Loucy (cell line): ENCODE data around the gene CELF4.

Source experiments
- H2AFZ ChIP-seq: fragments of 200-600 bp; sonication (generic); 2 replicates; pipeline ENCODE4 v1.6.0; 2016; ENCODE audit warnings: antibody characterized with exemption, mild to moderate bottlenecking, low read length, moderate library complexity
- H3F3A ChIP-seq: fragments of 200-600 bp; 2 replicates; pipeline ENCODE4 v1.6.0; 2016; ENCODE audit warnings: antibody characterized with exemption, low read depth, mild to moderate bottlenecking
- H3K27me3 ChIP-seq: fragments of 200-600 bp; sonication (generic); 2 replicates; pipeline ENCODE4 v1.6.1; 2014; ENCODE audit warnings: low read length, mild to moderate bottlenecking; ENCODE audit not compliant: insufficient read depth, poor library complexity, severe bottlenecking
- H3K36me3 ChIP-seq: fragments of 200-600 bp; sonication (generic); 2 replicates; pipeline ENCODE4 v1.6.1; 2016; ENCODE audit warnings: low read length; ENCODE audit not compliant: insufficient read depth
- H3K4me1 ChIP-seq: fragments of 200-600 bp; sonication (generic); 2 replicates; pipeline ENCODE4 v1.5.1; 2014; ENCODE audit warnings: low read length, mild to moderate bottlenecking; ENCODE audit not compliant: insufficient read depth, poor library complexity, severe bottlenecking
- H3K4me2 ChIP-seq: fragments of 200-600 bp; sonication (generic); 2 replicates; pipeline ENCODE4 v1.6.0; 2014; ENCODE audit warnings: antibody characterized with exemption, low read length, low read depth, mild to moderate bottlenecking; ENCODE audit not compliant: poor library complexity, severe bottlenecking
- H3K4me3 ChIP-seq: fragments of 200-600 bp; sonication (generic); 2 replicates; pipeline ENCODE4 v1.5.1; 2014; ENCODE audit warnings: low read length, mild to moderate bottlenecking, mixed read lengths; ENCODE audit not compliant: poor library complexity, severe bottlenecking
- H3K79me2 ChIP-seq: fragments of 200-600 bp; sonication (generic); 2 replicates; pipeline ENCODE4 v1.6.1; 2014; ENCODE audit warnings: low read length; ENCODE audit not compliant: insufficient read depth
- H3K9ac ChIP-seq: fragments of 200-600 bp; sonication (generic); 2 replicates; pipeline ENCODE4 v1.6.0; 2014; ENCODE audit warnings: mild to moderate bottlenecking, low read depth, low read length, moderate library complexity; ENCODE audit not compliant: poor library complexity, severe bottlenecking
- H3K9me2 ChIP-seq: fragments of 200-600 bp; sonication (generic); replicated peaks from 2 replicates; pipeline ENCODE4 v1.6.1; 2016; ENCODE audit warnings: low read depth, low read length, mixed read lengths
- H3K9me3 ChIP-seq: fragments of 200-600 bp; sonication (generic); 2 replicates; pipeline ENCODE4 v1.6.1; 2014; ENCODE audit warnings: mild to moderate bottlenecking, antibody characterized with exemption, low read length, low read depth; ENCODE audit not compliant: insufficient read depth
- H4K20me1 ChIP-seq: fragments of 200-600 bp; sonication (generic); 2 replicates; pipeline ENCODE4 v1.6.0; 2014; ENCODE audit warnings: antibody characterized with exemption, low read length, mild to moderate bottlenecking; ENCODE audit not compliant: insufficient read depth, poor library complexity, severe bottlenecking
- CTCF ChIP-seq: fragments of 200-600 bp; sonication (generic); conservative IDR thresholded peaks from 2 replicates; pipeline ENCODE4 v1.5.1; 2014; ENCODE audit warnings: mild to moderate bottlenecking, antibody characterized with exemption, low read length
- EZH2phosphoT487 ChIP-seq: fragments of 200-600 bp; IDR thresholded peaks from 2 replicates; pipeline ENCODE4 v1.6.1; 2018; ENCODE audit warnings: antibody characterized with exemption, mild to moderate bottlenecking, moderate library complexity, borderline replicate concordance

CELF4 gene

GRCh38 chr18:37207343-37207742 is 358.3 kb downstream of the CELF4 start:
- no peak overlapping the region for H3K4me3 ChIP-seq
- H3K4me2 ChIP-seq = no peak overlapping the region
- H3K79me2 ChIP-seq = no peaks in the 10 kb centered on the region
- no peaks in the 10 kb centered on the region for H3K9me2 ChIP-seq
- H2AFZ ChIP-seq = no peak overlapping the region
- no peaks in the 10 kb centered on the region for H3K27me3 ChIP-seq
- no peaks in the 10 kb centered on the region for H3K4me1 ChIP-seq
- no peak for TF ChIP-seq EZH2phosphoT487
- TF ChIP-seq CTCF = no peak
- no peaks in the 10 kb centered on the region for H3F3A ChIP-seq
- no peaks in the 10 kb centered on the region for H3K36me3 ChIP-seq
- no peaks in the 10 kb centered on the region for H4K20me1 ChIP-seq
- no peak overlapping the region for H3K9ac ChIP-seq
- H3K9me3 ChIP-seq = no peaks in the 10 kb centered on the region

- no peaks in the 10 kb centered on the region for H4K20me1 ChIP-seq
- H3K36me3 ChIP-seq = no peaks in the 10 kb centered on the region
- TF ChIP-seq CTCF = no peak
- TF ChIP-seq EZH2phosphoT487 = no peak
- H3K27me3 ChIP-seq = no peaks in the 10 kb centered on the region
- no peak overlapping the region for H3K9ac ChIP-seq
- no peak overlapping the region for H3K4me2 ChIP-seq
- no peaks in the 10 kb centered on the region for H3F3A ChIP-seq
- H3K9me3 ChIP-seq = no peaks in the 10 kb centered on the region
- no peak overlapping the region for H3K4me3 ChIP-seq
- H3K79me2 ChIP-seq = no peaks in the 10 kb centered on the region
- H3K4me1 ChIP-seq = no peaks in the 10 kb centered on the region
- H2AFZ ChIP-seq = no peak overlapping the region
- H3K9me2 ChIP-seq = no peaks in the 10 kb centered on the region
These were observed 365.9 kb downstream of the CELF4 start for GRCh38 chr18:37199741-37200140.
